HG03066 (cell line): ENCODE data around the gene ERFE.

Experiments used
- ATAC-seq: cut with Tn5 transposase; IDR thresholded peaks from one replicate; pipeline ENCODE4 v1.9.1; 2021; ENCODE audit warnings: low read depth; ENCODE audit not compliant: unreplicated experiment

Gene ERFE

GRCh38 chr2:238139196-238140039 lies 19.4 kb upstream of the ERFE start:
- ATAC-seq, result no peak

- no peak for ATAC-seq
Observed at GRCh38 chr2:238140040-238140439, 18.7 kb upstream of the ERFE start.

- no peak for ATAC-seq
Observed at GRCh38 chr2:238140721-238141540, 17.8 kb upstream of the ERFE start.

- no peak for ATAC-seq
Observed at GRCh38 chr2:238141541-238142318, 17.0 kb upstream of the ERFE start.

- no peak for ATAC-seq
Observed at GRCh38 chr2:238142382-238143205, 16.2 kb upstream of the ERFE start.

GRCh38 chr2:238143239-238143951 lies 15.4 kb upstream of the ERFE start:
- no peak for ATAC-seq

GRCh38 chr2:238144262-238144661 lies 14.5 kb upstream of the ERFE start:
- ATAC-seq, result no peak

- no peak for ATAC-seq
Observed at GRCh38 chr2:238145046-238145445, 13.7 kb upstream of the ERFE start.

GRCh38 chr2:238145851-238146250 lies 12.9 kb upstream of the ERFE start:
- ATAC-seq, result no peak

- no peak for ATAC-seq
Observed at GRCh38 chr2:238146884-238147544, 11.8 kb upstream of the ERFE start.

- no peak for ATAC-seq
Observed at GRCh38 chr2:238148981-238149380, 9.8 kb upstream of the ERFE start.

- no peak for ATAC-seq
Observed at GRCh38 chr2:238149841-238150572, 8.8 kb upstream of the ERFE start.

GRCh38 chr2:238150686-238151085 lies 8.1 kb upstream of the ERFE start:
- ATAC-seq, result no peak

- ATAC-seq, result no peak
Observed at GRCh38 chr2:238151205-238151604, 7.6 kb upstream of the ERFE start.

- ATAC-seq, result no peak
Observed at GRCh38 chr2:238151628-238152235, 7.0 kb upstream of the ERFE start.

GRCh38 chr2:238152771-238153688 lies 5.7 kb upstream of the ERFE start:
- ATAC-seq, result no peak

- ATAC-seq, result no peak
Observed at GRCh38 chr2:238154570-238154969, 4.2 kb upstream of the ERFE start.
